Kidney epithelial cell (primary cell): ENCODE measurements around the gene PACRG. TPM values are rescaled to one million over a fixed set of nuclear protein-coding genes. Genes with fewer than 3 reads are reported as not detected.

Source experiments
- DNase-seq: peaks from one replicate; pipeline ENCODE4 v3.0.0-alpha.2; 2010; ENCODE audit warnings: low read depth
- H3K27me3 ChIP-seq: 2 replicates; pipeline ENCODE4 v1.6.0; 2011; ENCODE audit warnings: low read length; ENCODE audit not compliant: control insufficient read depth, insufficient read depth
- H3K36me3 ChIP-seq: 2 replicates; pipeline ENCODE4 v1.5.1; 2011; ENCODE audit warnings: low read length; ENCODE audit not compliant: control insufficient read depth, insufficient read depth
- H3K4me3 ChIP-seq: 2 replicates; pipeline ENCODE4 v1.5.1; 2011; ENCODE audit warnings: low read depth, mild to moderate bottlenecking, control low read depth, low read length
- CTCF ChIP-seq: IDR thresholded peaks from 2 replicates; pipeline ENCODE4 v1.5.1; 2011; ENCODE audit warnings: mild to moderate bottlenecking, moderate library complexity, low read length, control low read depth, inconsistent platforms; ENCODE audit not compliant: insufficient read depth, poor library complexity, severe bottlenecking
- total RNA-seq: library from RNA; depleted of rRNA; stranded (reverse); fragments of >200 nt; gene quantifications from 2 replicates; pipeline ENCODE4 v1.2.3, GENCODE V29; 2015

PACRG gene
- total RNA-seq, 1 donor from 2014 or later, result 0.29 TPM

DNA sequence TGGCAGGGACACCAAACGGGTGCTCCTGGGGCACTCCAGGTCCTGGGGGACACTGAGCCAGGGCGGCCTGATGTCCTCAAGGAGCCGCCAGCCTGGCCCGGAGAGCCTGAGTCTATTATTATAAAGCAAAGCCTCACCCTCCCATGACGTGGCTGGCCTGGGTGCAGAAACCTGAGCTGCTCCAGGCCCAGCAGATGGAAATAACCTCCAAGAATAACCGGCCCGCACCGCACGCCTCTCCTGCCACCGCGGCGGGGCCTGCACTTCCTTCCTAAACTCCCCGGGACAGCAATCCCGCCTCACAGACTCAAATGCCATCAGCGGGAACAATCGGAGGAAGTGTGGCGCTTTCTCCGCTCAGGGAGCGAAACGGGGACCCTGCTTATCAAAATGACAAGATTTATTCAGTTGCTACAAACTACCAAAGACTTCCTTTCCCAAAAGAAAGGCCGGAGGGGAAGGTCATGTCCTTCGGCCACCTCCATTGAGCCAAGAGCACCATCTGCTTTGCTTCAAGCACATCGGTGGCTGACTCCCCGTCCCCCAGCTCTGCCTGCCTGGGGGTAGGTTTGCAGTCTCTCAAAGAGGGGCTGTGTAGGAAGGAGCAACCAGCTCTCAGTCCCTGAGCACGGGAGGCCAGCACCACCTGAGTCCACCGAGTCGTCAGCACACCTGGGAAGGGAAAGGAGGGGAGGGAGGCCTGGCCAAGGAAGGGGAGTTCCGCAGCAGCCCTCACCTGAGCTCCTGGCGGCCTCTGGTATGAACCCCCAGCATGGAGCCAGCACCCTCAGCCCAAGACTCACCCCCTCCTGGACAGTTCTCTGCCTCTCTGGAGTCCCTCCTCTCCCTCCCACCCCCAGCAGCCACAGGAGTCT, 608.1 kb downstream of the PACRG start:
- H3K4me3 ChIP-seq, result no peak overlapping the region
- H3K36me3 ChIP-seq, result no peaks in the 10 kb centered on the region
- no peak for TF ChIP-seq CTCF
- no peak for DNase-seq
- H3K27me3 ChIP-seq, result no peaks in the 10 kb centered on the region

- no peak for DNase-seq
- no peak for TF ChIP-seq CTCF
- H3K36me3 ChIP-seq, result no peaks in the 10 kb centered on the region
- no peak overlapping the region for H3K4me3 ChIP-seq
- no peaks in the 10 kb centered on the region for H3K27me3 ChIP-seq
These were observed 609.2 kb downstream of the PACRG start for GRCh38 chr6:163336961-163337360.

DNA sequence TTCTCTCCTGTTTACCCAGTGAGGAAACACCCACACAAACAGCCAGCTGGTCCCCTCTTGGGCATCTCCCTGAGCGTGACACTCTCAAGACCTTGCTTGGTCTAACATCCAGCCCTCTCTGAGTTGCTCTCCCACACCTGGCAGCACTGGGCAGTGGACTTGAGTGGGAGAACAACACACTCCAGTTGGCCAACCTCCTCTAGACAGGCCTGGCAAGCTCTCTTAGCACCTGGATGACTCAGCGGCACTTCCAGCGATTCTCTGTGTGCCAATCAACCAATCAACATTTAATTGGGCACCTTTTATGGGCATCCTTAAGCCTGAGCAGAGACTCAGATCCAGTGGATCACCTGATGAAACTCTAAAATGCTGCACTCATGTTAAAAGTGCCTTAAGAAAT, 610.2 kb downstream of the PACRG start:
- Histone ChIP-seq H3K4me3 (no peak overlapping the region), H3K36me3 (no peaks in the 10 kb centered on the region), H3K27me3 (no peaks in the 10 kb centered on the region)
- no peak for TF ChIP-seq CTCF
- DNase-seq, result no peak

GRCh38 chr6:163338671-163339405, 611.1 kb downstream of the PACRG start:
- Histone ChIP-seq H3K36me3 (no peaks in the 10 kb centered on the region), H3K4me3 (no peak overlapping the region), H3K27me3 (no peaks in the 10 kb centered on the region)
- DNase-seq, result no peak
- no peak for TF ChIP-seq CTCF

DNA sequence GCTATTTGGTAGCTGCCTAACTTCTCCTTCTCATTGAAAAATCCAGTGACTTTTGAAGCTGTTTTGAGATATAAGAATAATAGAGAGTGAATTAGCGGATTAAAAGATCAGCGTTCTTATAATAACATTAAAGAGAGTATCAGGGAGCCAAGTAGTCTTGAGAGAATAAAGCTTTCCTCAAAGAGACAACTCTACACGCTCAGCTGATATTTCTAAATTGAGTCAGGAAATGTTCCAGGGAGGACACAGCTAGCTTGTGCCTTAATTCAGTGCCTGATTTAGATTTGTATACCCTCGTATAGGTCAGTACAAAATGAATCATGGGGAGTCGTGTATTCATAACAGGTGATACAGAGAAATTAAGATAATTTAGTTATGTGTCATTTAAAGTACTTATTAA, 611.7 kb downstream of the PACRG start:
- TF ChIP-seq CTCF, result no peak
- H3K4me3 ChIP-seq, result no peak overlapping the region
- DNase-seq, result no peak
- no peaks in the 10 kb centered on the region for H3K27me3 ChIP-seq
- H3K36me3 ChIP-seq, result no peaks in the 10 kb centered on the region
